Stimulated activated CD4-positive, alpha-beta T cell treated with anti-CD3 and anti-CD28 coated beads, Interleukin-1b, Interleukin-23, amount 100 ng/mL, for 1 hour (primary cell): ENCODE data around the gene ZSWIM6.

Experiments used
- DNase-seq, 2 donors: peaks; one replicate each; pipeline ENCODE4 v3.0.0-alpha.2; 2020; ENCODE audit warnings: low read depth in 2 of 2

ZSWIM6 gene

GRCh38 chr5:61332851-61333320 is 828 bp downstream of the ZSWIM6 start:
- DNase-seq: no peak

GRCh38 chr5:61333321-61333953 is 1.4 kb downstream of the ZSWIM6 start:
- no peak for DNase-seq

GRCh38 chr5:61333954-61334867 is 2.2 kb downstream of the ZSWIM6 start:
- no peak for DNase-seq

- no peak for DNase-seq
These were observed 3.0 kb downstream of the ZSWIM6 start for GRCh38 chr5:61334868-61335615.

GRCh38 chr5:61339764-61340163 is 7.7 kb downstream of the ZSWIM6 start:
- DNase-seq: no peak

GRCh38 chr5:61340775-61341361 is 8.8 kb downstream of the ZSWIM6 start:
- no peak for DNase-seq

GRCh38 chr5:61342071-61342501 is 10.0 kb downstream of the ZSWIM6 start:
- no peak for DNase-seq

- no peak for DNase-seq
These were observed 12.3 kb downstream of the ZSWIM6 start for GRCh38 chr5:61344187-61344944.

GRCh38 chr5:61346511-61346910 is 14.5 kb downstream of the ZSWIM6 start:
- DNase-seq: no peak

GRCh38 chr5:61347080-61347479 is 15.0 kb downstream of the ZSWIM6 start:
- DNase-seq: no peak

- DNase-seq: no peak
These were observed 16.4 kb downstream of the ZSWIM6 start for GRCh38 chr5:61348447-61348846.

- DNase-seq: no peak
These were observed 17.9 kb downstream of the ZSWIM6 start for GRCh38 chr5:61349935-61350334.

- DNase-seq: no peak
These were observed 18.5 kb downstream of the ZSWIM6 start for GRCh38 chr5:61350535-61350934.

GRCh38 chr5:61351733-61352132 is 19.7 kb downstream of the ZSWIM6 start:
- no peak for DNase-seq

- no peak for DNase-seq
These were observed 20.1 kb downstream of the ZSWIM6 start for GRCh38 chr5:61352180-61352579.

GRCh38 chr5:61352612-61353156 is 20.6 kb downstream of the ZSWIM6 start:
- no peak for DNase-seq

- no peak for DNase-seq
These were observed 21.2 kb downstream of the ZSWIM6 start for GRCh38 chr5:61353293-61353692.

GRCh38 chr5:61354199-61354598 is 22.1 kb downstream of the ZSWIM6 start:
- DNase-seq: no peak

- DNase-seq: no peak
These were observed 25.7 kb downstream of the ZSWIM6 start for GRCh38 chr5:61357745-61358144.

GRCh38 chr5:61362796-61363368 is 30.8 kb downstream of the ZSWIM6 start:
- no peak for DNase-seq
